Endothelial cell of umbilical vein (primary cell): ENCODE results near the gene TBC1D8B. TPM values are rescaled to one million over a fixed set of nuclear protein-coding genes. Genes with fewer than 3 reads are reported as not detected.

Experiments
- BruUV-seq: library from RNA; stranded (reverse); fragments of 400-500 nt; replicated peaks from 2 replicates; lab custom pipeline; 2021; lab: Mats Ljungman, UMichigan
- CTCF ChIA-PET: fragments of 300-600, 350-600 bp; sonication (Branson Sonifier 250); formaldehyde crosslinking; loops from one replicate; lab custom pipeline; 2021; ENCODE audit warnings: antibody characterized with exemption, inconsistent platforms; lab: Charles Lee
- POLR2A ChIA-PET: fragments of 300-600, 350-600 bp; sonication (Branson Sonifier 250); formaldehyde crosslinking; loops from one replicate; lab custom pipeline; 2021; ENCODE audit warnings: antibody characterized with exemption, inconsistent platforms; lab: Charles Lee
- DNase-seq: peaks from one replicate; pipeline ENCODE4 v3.0.0-alpha.2; 2011; ENCODE audit warnings: low read depth, low spot score
- FAIRE-seq: peaks from 2 replicates; lab custom pipeline; 2011; peaks lifted over from hg19 to GRCh38; lab: Jason Lieb, UNC
- H2AFZ ChIP-seq: 2 replicates; pipeline ENCODE4 v1.6.0; 2012; ENCODE audit warnings: low read depth, low read length, control low read depth, inconsistent platforms
- H3K27ac ChIP-seq: 2 replicates; pipeline ENCODE4 v1.5.1; 2011; ENCODE audit warnings: low read depth, mild to moderate bottlenecking, control low read depth, low read length, moderate library complexity; ENCODE audit not compliant: insufficient read depth
- H3K27me3 ChIP-seq, 2 experiments: 2 replicates each; pipeline versions ENCODE4 v1.6.0 to v1.6.1; 2011; ENCODE audit warnings: low read length in 2 of 2, mixed read lengths in 1 of 2; ENCODE audit not compliant: control insufficient read depth in 2 of 2, insufficient read depth in 2 of 2
- H3K36me3 ChIP-seq, 2 experiments: 2 replicates in 1 of 2; 3 replicates in 1 of 2; pipeline ENCODE4 v1.5.1; 2011; ENCODE audit warnings: low read length in 2 of 2, mild to moderate bottlenecking in 1 of 2, moderate library complexity in 1 of 2; ENCODE audit not compliant: control insufficient read depth in 2 of 2, insufficient read depth in 2 of 2; ENCODE audit errors: extremely low read depth in 1 of 2
- H3K4me1 ChIP-seq: 3 replicates; pipeline ENCODE4 v1.5.1; 2011; ENCODE audit warnings: mild to moderate bottlenecking, low read length; ENCODE audit not compliant: control insufficient read depth, insufficient read depth; ENCODE audit errors: extremely low read depth
- H3K4me2 ChIP-seq: 2 replicates; pipeline ENCODE4 v1.6.1; 2011; ENCODE audit warnings: low read length, control low read depth, mixed read lengths; ENCODE audit not compliant: insufficient read depth
- H3K4me3 ChIP-seq, 3 experiments: fragments of 200-600 bp in 1 of 3; sonication (generic), shearing (Covaris generic) in 1 of 3; replicated peaks in 1 of 3; 2 replicates each; pipeline ENCODE4 v1.5.1; 2011 to 2016; ENCODE audit warnings: control low read depth in 3 of 3, low read length in 3 of 3, mild to moderate bottlenecking in 2 of 3, inconsistent platforms in 1 of 3, low read depth in 1 of 3, moderate library complexity in 1 of 3; ENCODE audit not compliant: insufficient read depth in 1 of 3
- H3K79me2 ChIP-seq: 2 replicates; pipeline ENCODE4 v1.6.0; 2012; ENCODE audit warnings: low read length, inconsistent platforms; ENCODE audit not compliant: control insufficient read depth, insufficient read depth
- H3K9ac ChIP-seq: replicated peaks from 2 replicates; pipeline ENCODE3; 2011; ENCODE audit warnings: low read length, control low read depth; ENCODE audit not compliant: insufficient read depth; ENCODE audit errors: extremely low read depth
- H3K9me1 ChIP-seq: replicated peaks from 3 replicates; pipeline ENCODE4 v1.6.0; 2011; ENCODE audit warnings: mild to moderate bottlenecking, low read length; ENCODE audit not compliant: control insufficient read depth, insufficient read depth; ENCODE audit errors: extremely low read depth
- H3K9me3 ChIP-seq: replicated peaks from 2 replicates; pipeline ENCODE4 v1.5.1; 2012; ENCODE audit warnings: low read length, inconsistent platforms; ENCODE audit not compliant: control insufficient read depth, insufficient read depth
- H4K20me1 ChIP-seq: replicated peaks from 2 replicates; pipeline ENCODE3; 2011; ENCODE audit warnings: mild to moderate bottlenecking, low read length; ENCODE audit not compliant: control insufficient read depth, insufficient read depth; ENCODE audit errors: extremely low read depth
- FOS ChIP-seq: IDR thresholded peaks from 2 replicates; pipeline ENCODE4 v1.6.1; 2011; ENCODE audit warnings: mild to moderate bottlenecking, low read length, moderate library complexity, borderline replicate concordance; ENCODE audit not compliant: insufficient read depth
- GATA2 ChIP-seq: IDR thresholded peaks from 2 replicates; pipeline ENCODE4 v1.7.0; 2011; ENCODE audit warnings: low read depth, mild to moderate bottlenecking, moderate library complexity, mixed read lengths, low read length; ENCODE audit not compliant: insufficient read length, insufficient read depth
- JUN ChIP-seq: IDR thresholded peaks from 2 replicates; pipeline ENCODE4 v1.6.1; 2011; ENCODE audit warnings: borderline replicate concordance, low read depth; ENCODE audit not compliant: insufficient read length, insufficient read depth
- MYC ChIP-seq: IDR thresholded peaks from one replicate; pipeline ENCODE4 v1.6.1; 2011; ENCODE audit warnings: mild to moderate bottlenecking, low read depth, low read length
- POLR2AphosphoS5 ChIP-seq: IDR thresholded peaks from 2 replicates; pipeline ENCODE4 v1.6.1; 2012; ENCODE audit warnings: low read depth, mild to moderate bottlenecking, control low read depth, low read length, moderate library complexity; ENCODE audit not compliant: insufficient read depth
- dilution Hi-C: fragments of 300-500 bp; cut with MboI; formaldehyde crosslinking; loops from one replicate; pipeline ENCODE4 v1.15.0; 2019; ENCODE audit warnings: low sequenced_read_pairs; ENCODE audit not compliant: extremely low pct_ligation_motif_present
- intact Hi-C: fragments of 100-400 bp; cut with micrococcal nuclease; formaldehyde crosslinking; loops from one replicate; pipeline ENCODE4 v1.10.0; 2022
- polyA plus RNA-seq, 4 experiments: library from polyadenylated mRNA; depleted of rRNA in 3 of 4; stranded (reverse) in 3 of 4; unstranded in 1 of 4; fragments of >200 nt; gene quantifications; 2 replicates each; pipeline versions ENCODE4 v1.2.1 to v1.2.3, GENCODE V29; 2011 to 2012; ENCODE audit warnings: missing spikeins in 1 of 4
- total RNA-seq: library from RNA; stranded (reverse); gene quantifications from 2 replicates; pipeline ENCODE4 v1.2.3, GENCODE V29; 2021
- TF ChIP-seq, protein P1 (sequence below), 2 donors: IDR thresholded peaks; 1 replicate in 1 of 2; 2 replicates in 1 of 2; pipeline ENCODE4 v1.5.1; 2011; ENCODE audit warnings: low read length in 2 of 2, mild to moderate bottlenecking in 2 of 2, moderate library complexity in 2 of 2, control low read depth in 1 of 2, inconsistent platforms in 1 of 2, low read depth in 1 of 2; ENCODE audit not compliant: insufficient read depth in 1 of 2; ENCODE audit errors: extremely low read depth in 1 of 2
- TF ChIP-seq, protein P2 (sequence below): IDR thresholded peaks from 2 replicates; pipeline ENCODE4 v1.6.1; 2011; ENCODE audit not compliant: insufficient read depth, insufficient read length

The TBC1D8B gene
- total and polyA plus RNA-seq, 2 donors (not counting 3 experiments of a cell fraction or from before 2014, with no cell fraction given): 1.4 to 3.9 TPM

DNA sequence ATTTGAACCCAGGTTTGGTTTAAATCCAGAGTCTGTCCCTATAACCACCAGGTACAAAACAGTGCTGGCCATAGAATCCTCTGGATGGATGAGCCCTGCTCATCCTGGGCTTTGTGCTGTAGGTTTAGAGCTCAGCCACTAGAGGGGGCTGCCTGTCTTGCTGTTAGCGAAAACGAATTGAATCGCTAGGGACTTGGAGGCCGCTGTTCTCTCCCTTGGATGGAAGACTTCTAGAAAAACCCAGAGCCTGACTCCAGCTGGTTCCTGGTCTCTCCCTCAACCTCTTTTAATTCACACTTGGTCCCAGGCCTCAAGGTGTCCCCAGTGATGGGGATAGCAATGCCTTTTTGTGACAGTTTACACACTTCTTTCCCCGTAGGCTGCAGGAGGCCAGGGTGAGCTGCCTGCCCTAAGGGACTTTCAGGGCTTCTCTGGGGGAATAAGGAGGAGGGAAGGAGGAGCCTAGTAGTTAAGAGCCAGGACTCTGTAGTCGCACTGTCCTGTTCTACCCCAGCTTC is 92.0 kb downstream of the TBC1D8B start:
- Histone ChIP-seq H3K9ac (no peak overlapping the region), H3K27ac (peak overlapping the region; percentile 35), H4K20me1 (no peaks in the 10 kb centered on the region), H3K4me1 (peaks cover 16% of the 10 kb centered on the region), H3K9me1 (no peaks in the 10 kb centered on the region), H3K79me2 (no peaks in the 10 kb centered on the region), H3K4me2 (no peak overlapping the region), H3K36me3 (no peaks in the 10 kb centered on the region), H2AFZ (no peak overlapping the region), H3K9me3 (no peaks in the 10 kb centered on the region), H3K27me3 (no peaks in the 10 kb centered on the region), H3K4me3 (no peak overlapping the region)
- intact Hi-C loops (loop anchor here (1.0 to 10.0 kb wide), 4 partner anchors 24 to 430 kb away; no protein-coding TSS in a partner anchor), dilution Hi-C loops (no loop called here)
- CTCF ChIA-PET: interaction anchor here (0.8 to 5.3 kb wide), 18 partner anchors 9 to 882 kb away, joined by 3 to 121 read pairs (median 4); partner anchors contain the start of genes NCBP2L and RIPPLY1
- BruUV-seq: no TSS peak
- no peak for TF ChIP-seq MYC
- TF ChIP-seq, protein P1, sequence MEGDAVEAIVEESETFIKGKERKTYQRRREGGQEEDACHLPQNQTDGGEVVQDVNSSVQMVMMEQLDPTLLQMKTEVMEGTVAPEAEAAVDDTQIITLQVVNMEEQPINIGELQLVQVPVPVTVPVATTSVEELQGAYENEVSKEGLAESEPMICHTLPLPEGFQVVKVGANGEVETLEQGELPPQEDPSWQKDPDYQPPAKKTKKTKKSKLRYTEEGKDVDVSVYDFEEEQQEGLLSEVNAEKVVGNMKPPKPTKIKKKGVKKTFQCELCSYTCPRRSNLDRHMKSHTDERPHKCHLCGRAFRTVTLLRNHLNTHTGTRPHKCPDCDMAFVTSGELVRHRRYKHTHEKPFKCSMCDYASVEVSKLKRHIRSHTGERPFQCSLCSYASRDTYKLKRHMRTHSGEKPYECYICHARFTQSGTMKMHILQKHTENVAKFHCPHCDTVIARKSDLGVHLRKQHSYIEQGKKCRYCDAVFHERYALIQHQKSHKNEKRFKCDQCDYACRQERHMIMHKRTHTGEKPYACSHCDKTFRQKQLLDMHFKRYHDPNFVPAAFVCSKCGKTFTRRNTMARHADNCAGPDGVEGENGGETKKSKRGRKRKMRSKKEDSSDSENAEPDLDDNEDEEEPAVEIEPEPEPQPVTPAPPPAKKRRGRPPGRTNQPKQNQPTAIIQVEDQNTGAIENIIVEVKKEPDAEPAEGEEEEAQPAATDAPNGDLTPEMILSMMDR (IDR thresholded peaks at IDR 0.05; ENCODE audit: extremely low read depth in 1 of 2, insufficient read depth in 1 of 2, low read depth in 1 of 2, low read length in 2 of 2): peak; percentile 73 to 74
- FAIRE-seq: peak; percentile 98
- POLR2A ChIA-PET: interaction anchor here (1.0 kb wide), 1 partner anchor 24 kb away, joined by 3 read pairs; no protein-coding TSS in a partner anchor
- DNase-seq: peak; percentile 57

DNA sequence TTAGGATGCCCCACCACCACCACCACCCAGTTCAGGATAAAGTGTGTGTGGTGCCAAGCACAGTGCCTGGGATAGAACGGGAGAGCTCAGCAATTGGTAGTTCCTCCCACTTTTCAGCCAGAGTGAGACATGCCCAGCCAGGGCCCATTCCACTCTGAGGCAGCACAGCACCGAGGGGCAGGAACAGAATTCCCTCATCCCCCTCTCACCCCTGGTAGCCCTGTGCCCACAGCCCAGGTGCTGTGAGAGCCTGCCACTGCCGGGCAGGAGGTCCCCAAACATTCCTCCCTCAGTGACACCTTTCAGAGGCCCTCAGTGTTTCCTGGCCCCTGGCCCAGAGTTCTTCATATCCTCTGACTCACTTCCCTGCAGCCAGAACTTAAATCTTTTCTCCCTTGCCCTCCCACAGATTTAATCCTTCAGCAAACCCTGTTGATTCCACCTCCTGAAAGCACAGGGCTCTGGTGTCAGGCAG is 92.5 kb downstream of the TBC1D8B start:
- Histone ChIP-seq H2AFZ (no peak overlapping the region), H3K9ac (no peak overlapping the region), H3K4me1 (peaks cover 16% of the 10 kb centered on the region), H3K4me2 (peak overlapping the region; percentile 7), H3K79me2 (no peaks in the 10 kb centered on the region), H4K20me1 (no peaks in the 10 kb centered on the region), H3K27me3 (no peaks in the 10 kb centered on the region), H3K27ac (peak overlapping the region; percentile 35), H3K9me3 (no peaks in the 10 kb centered on the region), H3K9me1 (no peaks in the 10 kb centered on the region), H3K36me3 (no peaks in the 10 kb centered on the region), H3K4me3 (no peak overlapping the region)
- FAIRE-seq (peak; percentile 97), DNase-seq (peak; percentile 70)
- CTCF ChIA-PET: interaction anchor here (0.8 to 5.3 kb wide), 17 partner anchors 8 to 882 kb away, joined by 3 to 121 read pairs (median 5); partner anchors contain the start of genes NCBP2L and RIPPLY1
- POLR2A ChIA-PET: interaction anchor here (1.0 kb wide), 1 partner anchor 23 kb away, joined by 3 read pairs; no protein-coding TSS in a partner anchor
- intact Hi-C loops (loop anchor here (1.0 to 10.0 kb wide), 6 partner anchors 23 to 882 kb away; partner anchors contain the start of genes NCBP2L and TSC22D3), dilution Hi-C loops (no loop called here)
- BruUV-seq: no TSS peak
- no peak for TF ChIP-seq POLR2AphosphoS5
- peak; percentile 49 for TF ChIP-seq FOS
- TF ChIP-seq GATA2: peak; percentile 23
- TF ChIP-seq, protein P2, sequence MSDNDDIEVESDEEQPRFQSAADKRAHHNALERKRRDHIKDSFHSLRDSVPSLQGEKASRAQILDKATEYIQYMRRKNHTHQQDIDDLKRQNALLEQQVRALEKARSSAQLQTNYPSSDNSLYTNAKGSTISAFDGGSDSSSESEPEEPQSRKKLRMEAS: no peak
- TF ChIP-seq JUN: no peak
- TF ChIP-seq MYC: no peak
